Measurements from ENCODE around the gene RYR3.

Gene RYR3

GRCh38 chr15:33330931-33331330, 20.2 kb downstream of the RYR3 start:
- no peak for TF ChIP-seq ESRRG (CRISPR knock-in tag; IDR thresholded peaks at IDR 0.05)
- TF ChIP-seq RARB (CRISPR knock-in tag; IDR thresholded peaks at IDR 0.05), result no peak
- TF ChIP-seq BACH2 (CRISPR knock-in tag; IDR thresholded peaks at IDR 0.05; ENCODE audit: borderline replicate concordance), result no peak
- TF ChIP-seq ZNF565 (CRISPR knock-in tag; conservative IDR thresholded peaks at IDR 0.05; ENCODE audit: low read depth), result no peak
- no peak for TF ChIP-seq OSR1 (CRISPR knock-in tag; IDR thresholded peaks at IDR 0.05)
- no peak for TF ChIP-seq SNAI2 (CRISPR knock-in tag; IDR thresholded peaks at IDR 0.05)
- TF ChIP-seq, protein P1, sequence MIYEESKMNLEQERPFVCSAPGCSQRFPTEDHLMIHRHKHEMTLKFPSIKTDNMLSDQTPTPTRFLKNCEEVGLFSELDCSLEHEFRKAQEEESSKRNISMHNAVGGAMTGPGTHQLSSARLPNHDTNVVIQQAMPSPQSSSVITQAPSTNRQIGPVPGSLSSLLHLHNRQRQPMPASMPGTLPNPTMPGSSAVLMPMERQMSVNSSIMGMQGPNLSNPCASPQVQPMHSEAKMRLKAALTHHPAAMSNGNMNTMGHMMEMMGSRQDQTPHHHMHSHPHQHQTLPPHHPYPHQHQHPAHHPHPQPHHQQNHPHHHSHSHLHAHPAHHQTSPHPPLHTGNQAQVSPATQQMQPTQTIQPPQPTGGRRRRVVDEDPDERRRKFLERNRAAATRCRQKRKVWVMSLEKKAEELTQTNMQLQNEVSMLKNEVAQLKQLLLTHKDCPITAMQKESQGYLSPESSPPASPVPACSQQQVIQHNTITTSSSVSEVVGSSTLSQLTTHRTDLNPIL (CRISPR knock-in tag; IDR thresholded peaks at IDR 0.05; ENCODE audit: low read depth), result no peak
- no peak for TF ChIP-seq ARNTL (CRISPR knock-in tag; IDR thresholded peaks at IDR 0.05; ENCODE audit: borderline replicate concordance, low read depth)
- no peak for TF ChIP-seq ZFP3 (CRISPR knock-in tag; IDR thresholded peaks at IDR 0.05)
- no peak for TF ChIP-seq POU6F1 (CRISPR knock-in tag; IDR thresholded peaks at IDR 0.05; ENCODE audit: borderline replicate concordance, low read depth)
- TF ChIP-seq, protein P2, sequence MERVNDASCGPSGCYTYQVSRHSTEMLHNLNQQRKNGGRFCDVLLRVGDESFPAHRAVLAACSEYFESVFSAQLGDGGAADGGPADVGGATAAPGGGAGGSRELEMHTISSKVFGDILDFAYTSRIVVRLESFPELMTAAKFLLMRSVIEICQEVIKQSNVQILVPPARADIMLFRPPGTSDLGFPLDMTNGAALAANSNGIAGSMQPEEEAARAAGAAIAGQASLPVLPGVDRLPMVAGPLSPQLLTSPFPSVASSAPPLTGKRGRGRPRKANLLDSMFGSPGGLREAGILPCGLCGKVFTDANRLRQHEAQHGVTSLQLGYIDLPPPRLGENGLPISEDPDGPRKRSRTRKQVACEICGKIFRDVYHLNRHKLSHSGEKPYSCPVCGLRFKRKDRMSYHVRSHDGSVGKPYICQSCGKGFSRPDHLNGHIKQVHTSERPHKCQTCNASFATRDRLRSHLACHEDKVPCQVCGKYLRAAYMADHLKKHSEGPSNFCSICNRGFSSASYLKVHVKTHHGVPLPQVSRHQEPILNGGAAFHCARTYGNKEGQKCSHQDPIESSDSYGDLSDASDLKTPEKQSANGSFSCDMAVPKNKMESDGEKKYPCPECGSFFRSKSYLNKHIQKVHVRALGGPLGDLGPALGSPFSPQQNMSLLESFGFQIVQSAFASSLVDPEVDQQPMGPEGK (CRISPR knock-in tag; IDR thresholded peaks at IDR 0.05; ENCODE audit: borderline replicate concordance), result no peak
- no peak for TF ChIP-seq ZC3H10 (CRISPR knock-in tag; IDR thresholded peaks at IDR 0.05)
- no peak for TF ChIP-seq PPARA (CRISPR knock-in tag; IDR thresholded peaks at IDR 0.05; ENCODE audit: borderline replicate concordance)
- TF ChIP-seq GLIS3 (CRISPR knock-in tag; IDR thresholded peaks at IDR 0.05), result no peak
- TF ChIP-seq ZFP30 (CRISPR knock-in tag; IDR thresholded peaks at IDR 0.05), result no peak
- no peak for TF ChIP-seq ZNF70 (CRISPR knock-in tag; IDR thresholded peaks at IDR 0.05)
- no peak for ATAC-seq

DNA sequence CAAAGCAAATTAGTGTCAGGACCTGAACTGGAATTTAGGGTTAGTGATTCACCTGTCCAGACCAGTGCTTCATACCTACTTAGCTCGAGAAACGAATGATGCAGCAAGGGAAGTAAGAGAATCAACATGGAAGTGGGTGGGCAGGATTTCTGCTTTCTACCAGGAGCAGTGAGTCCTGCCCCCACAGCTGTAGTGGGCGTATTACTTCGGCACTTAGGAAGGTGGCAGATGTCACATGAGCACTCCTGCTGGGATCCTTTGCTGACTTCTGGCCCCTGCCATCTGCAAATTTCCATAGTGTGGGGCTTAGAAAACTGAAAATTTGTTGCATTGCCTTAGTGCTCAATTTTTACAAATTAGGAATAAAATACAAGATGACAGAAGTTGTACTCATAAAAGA, 31.2 kb downstream of the RYR3 start:
- ATAC-seq, result no peak

GRCh38 chr15:33343275-33343674, 32.5 kb downstream of the RYR3 start:
- TF ChIP-seq BACH2 (CRISPR knock-in tag; IDR thresholded peaks at IDR 0.05; ENCODE audit: borderline replicate concordance) (no peak), ZNF565 (CRISPR knock-in tag; conservative IDR thresholded peaks at IDR 0.05; ENCODE audit: low read depth) (no peak), CSDC2 (CRISPR knock-in tag; IDR thresholded peaks at IDR 0.05) (no peak), ARNTL (CRISPR knock-in tag; IDR thresholded peaks at IDR 0.05; ENCODE audit: borderline replicate concordance, low read depth) (no peak), TCF4 (CRISPR knock-in tag; IDR thresholded peaks at IDR 0.05; ENCODE audit: borderline replicate concordance) (no peak), ZFP3 (CRISPR knock-in tag; IDR thresholded peaks at IDR 0.05) (no peak), PPARA (CRISPR knock-in tag; IDR thresholded peaks at IDR 0.05; ENCODE audit: borderline replicate concordance) (no peak), ZNF8 (CRISPR knock-in tag; IDR thresholded peaks at IDR 0.05) (no peak), ESRRG (CRISPR knock-in tag; IDR thresholded peaks at IDR 0.05) (no peak), ZNF70 (CRISPR knock-in tag; IDR thresholded peaks at IDR 0.05) (no peak)
- TF ChIP-seq, protein P2 (CRISPR knock-in tag; IDR thresholded peaks at IDR 0.05; ENCODE audit: borderline replicate concordance), result no peak
- ATAC-seq, result no peak

More for the DNA sequence above, 31.2 kb downstream of the RYR3 start:
- TF ChIP-seq ZNF8 (CRISPR knock-in tag; IDR thresholded peaks at IDR 0.05), result no peak
- TF ChIP-seq ISL1 (CRISPR knock-in tag; IDR thresholded peaks at IDR 0.05), result no peak
- no peak for TF ChIP-seq ZFP3 (CRISPR knock-in tag; IDR thresholded peaks at IDR 0.05)
- TF ChIP-seq POU6F1 (CRISPR knock-in tag; IDR thresholded peaks at IDR 0.05; ENCODE audit: borderline replicate concordance, low read depth), result no peak
- no peak for TF ChIP-seq TCF4 (CRISPR knock-in tag; IDR thresholded peaks at IDR 0.05; ENCODE audit: borderline replicate concordance)
- TF ChIP-seq ZNF70 (CRISPR knock-in tag; IDR thresholded peaks at IDR 0.05), result no peak
- no peak for TF ChIP-seq ZFP30 (CRISPR knock-in tag; IDR thresholded peaks at IDR 0.05)
- TF ChIP-seq ZNF565 (CRISPR knock-in tag; conservative IDR thresholded peaks at IDR 0.05; ENCODE audit: low read depth), result no peak
- TF ChIP-seq CSDC2 (CRISPR knock-in tag; IDR thresholded peaks at IDR 0.05), result no peak
- no peak for TF ChIP-seq OSR1 (CRISPR knock-in tag; IDR thresholded peaks at IDR 0.05)
- TF ChIP-seq ESRRG (CRISPR knock-in tag; IDR thresholded peaks at IDR 0.05), result no peak
- TF ChIP-seq TOX (CRISPR knock-in tag; IDR thresholded peaks at IDR 0.05; ENCODE audit: borderline replicate concordance), result no peak
- TF ChIP-seq SNAI2 (CRISPR knock-in tag; IDR thresholded peaks at IDR 0.05), result no peak
- no peak for TF ChIP-seq RARB (CRISPR knock-in tag; IDR thresholded peaks at IDR 0.05)
- TF ChIP-seq PPARA (CRISPR knock-in tag; IDR thresholded peaks at IDR 0.05; ENCODE audit: borderline replicate concordance), result no peak
